NCI-H1105 (cell line): ENCODE results near the gene ASB7.
"Not testable (repeated sequence)": the region's sequence is repeated elsewhere in the genome, so short reads cannot be mapped to it uniquely, and the experiment has no call there.

Source experiments
- DNase-seq: peaks from one replicate; lab custom pipeline; 2025; lab: John Stamatoyannopoulos, UW

ASB7 gene

GRCh38 chr15:100652116-100652515 lies 49.7 kb downstream of the ASB7 start:
- DNase-seq: no peak

DNA sequence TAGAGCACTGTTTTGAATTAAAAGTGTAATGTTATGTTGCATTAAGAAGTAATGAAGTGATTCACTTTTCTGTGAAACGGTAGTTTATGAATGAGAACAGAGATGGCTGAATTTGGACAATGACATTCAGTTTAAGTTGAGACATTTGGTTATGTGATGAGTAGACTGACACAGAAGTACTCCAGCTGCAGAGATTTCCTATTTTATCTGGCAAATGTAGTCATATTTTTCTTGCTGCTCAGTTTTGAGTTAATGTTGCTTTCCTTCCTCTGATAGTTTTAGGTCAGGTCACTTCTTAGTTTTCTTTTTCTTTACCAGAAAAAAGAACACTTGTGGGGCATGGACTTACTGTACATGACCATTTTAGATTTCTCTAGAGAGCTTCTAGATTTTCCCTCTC lies 51.2 kb downstream of the ASB7 start:
- no peak for DNase-seq

DNA sequence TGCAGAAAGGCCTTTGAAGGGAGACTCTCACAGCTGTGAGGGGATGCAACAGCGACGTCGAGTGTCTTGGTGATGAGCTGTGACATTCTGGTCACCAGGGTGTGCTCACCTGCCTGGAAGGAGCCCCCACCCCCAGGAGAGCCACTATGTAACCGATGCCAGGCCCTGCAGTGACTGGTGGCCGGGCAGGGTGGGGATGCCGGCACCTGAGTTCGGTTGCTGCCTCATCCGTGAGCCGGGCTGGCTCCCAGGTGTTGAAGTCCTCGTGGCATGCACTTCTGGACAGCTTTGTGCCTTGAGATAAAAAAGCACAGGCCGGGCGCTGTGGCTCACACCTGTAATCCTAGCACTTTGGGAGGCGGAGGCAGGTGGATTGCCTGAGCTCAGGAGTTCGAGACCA lies 56.5 kb downstream of the ASB7 start:
- DNase-seq: no peak

DNA sequence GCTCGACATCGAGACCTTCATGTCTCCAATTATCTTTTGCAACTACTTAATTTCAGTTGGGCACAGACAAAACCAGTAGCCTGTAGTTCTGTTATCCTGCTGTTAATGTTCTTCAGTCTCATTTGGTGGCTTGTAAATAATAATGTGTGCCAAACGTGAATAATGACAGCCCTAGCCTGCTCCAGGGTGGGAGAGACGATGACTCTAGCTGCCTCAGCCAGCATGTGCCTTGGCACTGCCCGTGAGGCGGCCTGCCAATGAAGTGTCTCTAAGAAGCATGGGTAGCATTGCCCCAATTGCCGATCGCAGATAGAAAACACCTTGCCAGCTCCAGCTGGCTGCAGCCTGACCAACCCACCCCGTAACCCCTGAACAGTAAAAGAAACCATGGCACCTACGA lies 58.8 kb downstream of the ASB7 start:
- no peak for DNase-seq

GRCh38 chr15:100663086-100663914 lies 60.9 kb downstream of the ASB7 start:
- DNase-seq: no peak

GRCh38 chr15:100663915-100664281 lies 61.5 kb downstream of the ASB7 start:
- DNase-seq: no peak

DNA sequence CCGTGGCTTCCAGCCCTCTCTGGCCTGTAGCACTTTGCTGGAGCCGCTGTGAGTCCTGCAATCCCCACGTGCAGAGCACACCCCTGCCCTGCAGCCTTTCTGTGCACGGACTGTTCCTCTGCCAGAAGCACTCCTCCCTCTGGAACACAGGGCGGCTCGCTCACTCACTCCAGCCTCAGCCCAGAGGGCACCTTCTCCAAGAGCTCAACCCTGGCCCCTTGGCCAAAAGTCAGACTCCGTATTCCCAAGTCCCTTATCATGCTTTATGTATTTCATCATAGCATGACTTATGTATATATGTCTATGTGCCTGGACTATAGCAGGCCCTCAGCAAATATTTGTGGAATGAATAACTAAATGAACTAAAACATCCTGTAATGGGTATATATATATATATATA lies 63.2 kb downstream of the ASB7 start:
- no peak for DNase-seq

GRCh38 chr15:100667405-100668347 lies 65.3 kb downstream of the ASB7 start:
- DNase-seq: no peak

DNA sequence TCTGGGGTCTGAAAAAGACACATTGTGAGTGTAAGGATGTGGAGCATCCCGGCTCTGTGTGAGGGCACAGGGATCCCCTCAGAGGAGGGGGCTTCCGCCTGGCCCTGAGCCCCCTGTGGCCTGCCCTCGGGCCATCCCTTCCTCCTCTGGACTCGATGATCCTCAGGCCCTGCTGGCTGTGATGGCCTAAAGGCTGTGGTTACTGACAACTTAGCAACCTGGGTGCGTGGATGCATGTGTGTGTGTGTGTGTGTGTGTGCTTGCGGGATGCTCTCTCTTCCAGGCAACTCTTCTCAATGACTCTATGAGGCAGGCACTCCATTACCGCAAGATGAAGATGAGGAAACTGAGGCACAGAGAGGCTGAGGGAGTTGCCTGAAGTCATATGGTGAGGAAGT lies 66.0 kb downstream of the ASB7 start:
- no peak for DNase-seq

- DNase-seq: no peak
Measured at GRCh38 chr15:100669260-100669659, 66.9 kb downstream of the ASB7 start.

DNA sequence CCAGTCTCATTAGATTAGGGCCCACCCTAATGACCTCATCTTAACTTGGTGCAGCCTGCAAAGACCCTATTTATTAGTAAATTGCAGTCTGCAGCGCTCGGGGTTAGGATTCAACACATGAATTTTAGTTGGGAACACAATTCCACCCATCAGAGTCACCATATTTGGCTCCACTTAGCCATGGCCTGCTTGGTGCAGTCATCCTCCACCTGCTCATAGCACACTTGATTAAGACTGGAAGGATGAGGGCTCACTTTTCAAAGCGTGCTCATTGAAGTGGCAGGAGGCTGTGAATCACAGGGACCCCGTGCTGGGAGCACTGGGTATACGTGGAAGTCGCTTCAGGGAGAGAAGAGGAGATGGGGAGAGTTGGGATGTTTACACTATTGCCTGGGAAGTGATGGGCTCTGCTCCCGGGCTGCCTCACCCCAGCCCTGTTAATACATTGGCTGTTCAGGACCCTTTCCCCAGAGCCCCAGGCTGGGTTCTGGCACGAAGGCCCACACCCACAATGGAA lies 68.2 kb downstream of the ASB7 start:
- DNase-seq: no peak

- no peak for DNase-seq
Measured at GRCh38 chr15:100671124-100671680, 68.8 kb downstream of the ASB7 start.

- DNase-seq: no peak
Measured at GRCh38 chr15:100671858-100672543, 69.6 kb downstream of the ASB7 start.

DNA sequence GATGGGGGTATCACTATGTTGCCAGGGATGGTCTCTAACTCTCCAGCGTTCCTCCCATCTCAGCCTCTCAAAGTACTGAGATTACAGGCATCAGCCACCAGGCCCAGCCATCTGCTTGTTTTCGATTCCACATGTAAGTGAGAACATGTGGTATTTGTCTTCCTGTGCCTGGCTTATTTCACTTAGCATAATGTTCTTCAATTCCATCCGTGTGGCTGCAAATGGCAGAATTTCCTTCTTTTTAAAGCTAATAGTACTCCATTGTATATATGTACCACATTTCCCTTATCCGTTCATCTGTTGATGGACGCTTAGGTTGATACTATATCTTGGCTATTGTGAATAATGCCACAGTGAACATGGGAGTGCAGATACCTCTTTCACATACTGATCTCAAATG lies 70.6 kb downstream of the ASB7 start:
- DNase-seq: no peak

DNA sequence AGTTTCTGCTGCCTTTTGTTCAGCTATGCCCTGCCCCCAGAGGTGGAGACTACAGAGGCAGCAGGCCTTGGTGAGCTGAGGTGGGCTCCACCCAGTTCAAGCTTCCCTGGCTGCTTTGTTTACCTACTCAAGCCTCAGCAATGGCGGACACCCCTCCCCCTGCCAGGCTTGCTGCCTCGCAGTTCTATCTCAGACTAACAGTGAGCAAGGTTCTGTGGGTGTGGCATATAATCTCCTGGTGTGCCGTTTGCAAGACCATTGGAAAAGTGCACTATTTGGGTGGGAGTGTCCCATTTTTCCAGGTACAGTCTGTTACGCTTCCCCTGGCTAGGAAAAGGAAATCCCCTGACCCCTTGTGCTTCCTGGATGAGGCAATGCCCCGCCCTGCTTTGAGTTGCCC lies 76.8 kb downstream of the ASB7 start:
- DNase-seq: not testable (repeated sequence)

DNA sequence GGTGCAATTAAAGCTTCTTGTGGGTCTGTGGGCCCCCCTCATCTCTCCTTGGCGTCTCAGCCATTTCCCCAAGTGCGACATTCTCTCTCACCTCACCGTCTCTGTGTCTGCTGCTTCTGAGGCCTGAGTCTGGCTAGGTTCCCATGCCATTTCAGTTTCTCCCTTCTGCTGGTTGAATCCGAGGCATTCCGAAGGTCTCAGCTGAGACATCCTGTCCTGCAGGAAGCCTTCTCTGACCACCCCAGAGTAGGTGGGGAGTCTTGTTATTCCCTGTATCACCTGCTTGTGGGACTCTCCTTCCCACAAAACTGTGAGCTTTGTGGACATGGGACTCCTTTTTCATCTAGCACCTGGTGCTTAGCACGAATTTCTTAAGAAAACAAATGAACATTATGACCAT lies 78.3 kb downstream of the ASB7 start:
- DNase-seq: no peak

- DNase-seq: no peak
Measured at GRCh38 chr15:100681335-100681746, 79.0 kb downstream of the ASB7 start.

DNA sequence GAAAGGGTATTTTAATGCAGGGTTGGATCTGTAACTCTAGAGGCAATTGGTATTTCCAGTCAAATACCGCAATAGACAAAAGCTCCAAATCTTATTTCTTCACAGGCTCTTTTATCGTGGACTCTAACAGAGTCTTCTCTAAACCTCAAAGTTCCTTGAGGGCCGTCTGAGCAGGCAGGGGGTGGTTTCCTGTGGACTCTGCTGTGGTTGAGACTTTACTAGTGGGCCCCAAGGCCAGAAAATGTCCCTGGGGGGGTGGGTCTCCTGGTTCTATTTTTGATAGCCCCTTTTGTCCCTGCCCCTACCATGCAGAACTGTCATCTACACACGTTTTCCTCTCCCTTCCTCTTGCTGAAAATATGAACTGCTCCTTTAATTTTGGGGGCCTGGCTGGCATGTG lies 80.1 kb downstream of the ASB7 start:
- DNase-seq: no peak

DNA sequence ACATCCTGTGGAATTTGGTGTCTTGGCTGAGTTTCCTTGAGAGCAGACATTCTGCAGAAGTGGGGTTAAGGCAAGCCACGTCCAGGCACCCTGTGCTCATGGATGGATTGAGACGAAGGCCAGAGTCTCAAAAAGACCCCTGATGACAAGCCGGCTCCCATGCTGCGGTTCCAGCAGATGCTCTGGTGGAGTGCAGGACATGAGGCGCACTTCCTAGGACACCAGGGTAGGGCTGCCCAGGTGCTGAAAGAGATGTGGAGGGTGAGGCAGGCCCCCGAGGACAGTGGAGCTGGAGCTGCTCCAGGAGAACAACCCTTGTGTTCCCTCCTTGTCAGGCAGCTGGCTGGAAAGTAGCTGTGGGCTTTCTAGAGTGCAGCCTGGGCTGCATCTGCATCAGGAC lies 81.0 kb downstream of the ASB7 start:
- DNase-seq: no peak

DNA sequence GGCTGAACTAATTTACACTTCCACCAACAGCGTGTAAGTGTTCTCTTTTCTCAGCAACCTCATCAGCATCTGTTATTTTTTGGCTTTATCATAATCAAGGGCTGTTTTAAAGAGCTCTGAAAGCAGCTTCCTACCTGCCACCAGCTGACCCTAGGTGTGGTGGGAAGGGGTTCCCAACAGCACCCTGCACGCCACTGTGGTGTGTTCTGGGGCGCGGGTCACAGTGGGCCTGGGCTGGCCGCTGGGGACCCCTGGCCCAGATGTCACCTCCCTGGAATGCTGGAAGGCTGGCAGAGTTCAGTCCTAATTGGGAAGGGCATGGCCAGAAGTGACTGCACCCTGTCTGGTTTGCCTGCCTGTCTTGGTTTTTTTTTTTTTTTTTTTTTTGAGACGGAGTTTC lies 82.2 kb downstream of the ASB7 start:
- no peak for DNase-seq

DNA sequence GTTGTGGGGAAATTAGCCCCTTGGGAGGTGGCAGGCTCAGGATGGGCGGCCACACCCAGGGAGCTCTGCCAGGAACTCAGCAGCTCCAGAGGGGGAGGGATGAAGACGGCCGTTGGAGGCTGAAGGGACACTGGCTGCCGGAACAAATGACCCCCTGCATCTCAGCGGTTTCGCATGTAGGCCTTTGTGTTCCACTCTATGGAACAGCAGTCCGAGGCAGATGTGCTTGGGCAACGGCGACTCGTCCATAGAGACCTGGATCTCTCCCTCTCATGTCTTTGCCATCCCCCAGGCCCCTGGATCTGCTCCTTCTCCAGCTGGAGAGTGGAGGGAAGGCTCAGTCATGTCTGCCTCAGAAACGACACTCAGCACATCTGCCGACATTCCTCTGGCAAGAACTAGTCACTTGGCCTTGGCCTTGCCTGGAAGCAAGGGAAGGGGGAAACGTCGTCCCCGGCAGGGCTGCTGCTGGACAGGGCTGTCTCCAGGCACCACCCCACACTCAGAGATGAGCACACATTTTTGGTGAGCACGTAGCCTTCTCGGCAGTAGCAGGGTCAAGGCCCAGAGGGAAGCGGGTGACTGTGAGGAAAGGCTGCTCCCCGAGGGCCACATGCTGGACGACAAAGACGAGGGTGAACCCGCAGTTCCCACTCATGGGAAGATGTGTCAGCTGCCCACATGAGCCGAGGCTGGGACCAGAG lies 83.8 kb downstream of the ASB7 start:
- DNase-seq: no peak
